CD8-positive, alpha-beta memory T cell (primary cell): ENCODE measurements around the gene OR11H7. TPM values are rescaled to one million over a fixed set of nuclear protein-coding genes. Genes with fewer than 3 reads are reported as not detected.

Experiments used
- CTCF ChIA-PET: fragments of 350-600 bp; sonication (Branson Sonifier 250); formaldehyde crosslinking; loops from one replicate; lab custom pipeline; 2021; ENCODE audit warnings: antibody characterized with exemption; lab: Charles Lee
- POLR2A ChIA-PET: fragments of 350-600 bp; sonication (Branson Sonifier 250); formaldehyde crosslinking; loops from one replicate; lab custom pipeline; 2021; ENCODE audit warnings: antibody characterized with exemption; lab: Charles Lee
- DNase-seq, 5 donors: peaks; one replicate each; pipeline versions ENCODE4 v3.0.0 to v3.0.0-alpha.2; 2020 to 2022; ENCODE audit warnings: mixed read lengths in 1 of 5
- H3K27ac ChIP-seq: one replicate; pipeline ENCODE4 v1.7.0; 2013; ENCODE audit warnings: low read depth, mild to moderate bottlenecking, low read length, moderate library complexity
- H3K27me3 ChIP-seq: 2 replicates; pipeline ENCODE4 v1.7.0; 2013; ENCODE audit warnings: low read length, mild to moderate bottlenecking; ENCODE audit not compliant: insufficient read depth, poor library complexity, severe bottlenecking
- H3K36me3 ChIP-seq: 2 replicates; pipeline ENCODE4 v1.7.0; 2013; ENCODE audit warnings: mild to moderate bottlenecking, low read length, moderate library complexity; ENCODE audit not compliant: insufficient read depth
- H3K4me1 ChIP-seq: 2 replicates; pipeline ENCODE4 v1.7.0; 2013; ENCODE audit warnings: mild to moderate bottlenecking, low read length, moderate library complexity; ENCODE audit not compliant: insufficient read depth
- H3K4me3 ChIP-seq: 2 replicates; pipeline ENCODE4 v1.7.0; 2013; ENCODE audit warnings: mild to moderate bottlenecking, low read length
- H3K9me3 ChIP-seq: 2 replicates; pipeline ENCODE4 v1.7.0; 2013; ENCODE audit warnings: mild to moderate bottlenecking, low read length
- H3K27ac Mint-ChIP-seq, 8 donors: one replicate each; pipeline ENCODE4 v1.8.0; 2020 to 2021; ENCODE audit warnings: mixed read lengths in 8 of 8, mild to moderate bottlenecking in 6 of 8, inconsistent platforms in 3 of 8, moderate library complexity in 3 of 8
- H3K27me3 Mint-ChIP-seq, 2 donors: one replicate each; pipeline ENCODE4 v1.8.0; 2020 to 2021; ENCODE audit warnings: mixed read lengths in 2 of 2, mild to moderate bottlenecking in 1 of 2, moderate library complexity in 1 of 2
- H3K36me3 Mint-ChIP-seq, 3 donors: one replicate each; pipeline ENCODE4 v1.8.0; 2020 to 2021; ENCODE audit warnings: mixed read lengths in 3 of 3, inconsistent platforms in 1 of 3, mild to moderate bottlenecking in 1 of 3
- H3K4me1 Mint-ChIP-seq, 3 donors: one replicate each; pipeline ENCODE4 v1.8.0; 2020 to 2021; ENCODE audit warnings: mixed read lengths in 3 of 3, inconsistent platforms in 1 of 3, mild to moderate bottlenecking in 1 of 3
- H3K4me3 Mint-ChIP-seq, 7 donors: one replicate each; pipeline ENCODE4 v1.8.0; 2020 to 2021; ENCODE audit warnings: mixed read lengths in 7 of 7, mild to moderate bottlenecking in 6 of 7, moderate library complexity in 4 of 7, inconsistent platforms in 2 of 7
- H3K9me3 Mint-ChIP-seq, 5 donors: one replicate each; pipeline ENCODE4 v1.8.0; 2020 to 2022; ENCODE audit warnings: mixed read lengths in 5 of 5, mild to moderate bottlenecking in 3 of 5, moderate library complexity in 2 of 5, inconsistent platforms in 1 of 5
- polyA plus RNA-seq: library from polyadenylated mRNA; unstranded; fragments of 300-500 nt; fragmentation: Illumina TruSeq; gene quantifications from one replicate; pipeline ENCODE4 v1.2.3, GENCODE V29; 2021
- total RNA-seq, 2 experiments: library from RNA; stranded (reverse); gene quantifications; one replicate each; pipeline ENCODE4 v1.2.3, GENCODE V29; 2021

OR11H7 gene
- total RNA-seq (not detected), polyA plus RNA-seq (not detected)

GRCh38 chr14:20228681-20229080 is at the start of gene OR11H7:
OR11H7 (plus strand) TSS chr14:20228981.
- no peak for DNase-seq
- H3K27me3 ChIP-seq, result no peaks in the 10 kb centered on the region
- H3K9me3 Mint-ChIP-seq, result peaks cover 13 to 38% (median 24%) of the 10 kb centered on the region in 5 donors
- no peak within 1 kb of the TSS for H3K4me3 Mint-ChIP-seq
- H3K27ac Mint-ChIP-seq, result no peak within 1 kb of the TSS
- POLR2A ChIA-PET, result no interaction called here
- peaks cover 0 to 1% (median 0%) of the 10 kb centered on the region in 3 donors for H3K36me3 Mint-ChIP-seq
- no peak within 1 kb of the TSS for H3K4me3 ChIP-seq
- H3K9me3 ChIP-seq, result no peaks in the 10 kb centered on the region
- H3K36me3 ChIP-seq, result no peaks in the 10 kb centered on the region
- no peak within 1 kb of the TSS for H3K27ac ChIP-seq
- H3K27me3 Mint-ChIP-seq, result peaks cover 7 to 17% of the 10 kb centered on the region in 2 donors
- no peaks in the 10 kb centered on the region for H3K4me1 ChIP-seq
- CTCF ChIA-PET, result no interaction called here
- no peaks in the 10 kb centered on the region for H3K4me1 Mint-ChIP-seq

- H3K36me3 ChIP-seq, result no peaks in the 10 kb centered on the region
- peak overlapping the region; percentile 66 for H3K27ac ChIP-seq
- CTCF ChIA-PET, result no interaction called here
- no peak for DNase-seq
- POLR2A ChIA-PET, result no interaction called here
- Mint-ChIP-seq H3K36me3 (no peaks in the 10 kb centered on the region), H3K9me3 (peaks cover 0 to 2% (median 0%) of the 10 kb centered on the region in 5 donors), H3K27me3 (peaks cover 2 to 15% of the 10 kb centered on the region in 2 donors), H3K4me3 (peak overlapping the region in 1 of 7 donors; percentile 65), H3K4me1 (no peaks in the 10 kb centered on the region), H3K27ac (no peak overlapping the region)
- no peak overlapping the region for H3K4me3 ChIP-seq
- no peaks in the 10 kb centered on the region for H3K27me3 ChIP-seq
- no peaks in the 10 kb centered on the region for H3K9me3 ChIP-seq
- H3K4me1 ChIP-seq, result no peaks in the 10 kb centered on the region
Measured at GRCh38 chr14:20179218-20179617, 49.6 kb upstream of the OR11H7 start.

DNA sequence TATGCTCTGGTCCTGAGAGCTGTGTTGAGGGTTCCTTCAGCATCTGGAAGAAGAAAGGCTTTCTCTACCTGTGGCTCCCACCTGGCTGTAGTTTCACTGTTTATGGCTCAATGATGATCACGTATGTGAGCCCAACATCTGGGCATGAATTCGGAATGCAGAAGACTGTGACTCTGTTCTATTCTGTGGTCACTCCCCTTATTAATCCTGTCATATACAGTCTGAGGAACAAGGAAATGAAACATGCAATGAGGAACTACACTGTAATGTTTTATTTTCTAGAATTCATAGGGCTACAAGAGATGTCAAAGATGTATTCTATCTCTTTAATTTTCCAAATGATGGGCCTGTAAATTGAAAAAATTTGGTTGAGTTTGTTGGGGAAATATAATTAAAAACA is 48.9 kb upstream of the OR11H7 start:
- ChIA-PET POLR2A (no interaction called here), CTCF (no interaction called here)
- no peaks in the 10 kb centered on the region for H3K4me1 ChIP-seq

GRCh38 chr14:20180486-20180885 is 48.3 kb upstream of the OR11H7 start:
- Histone ChIP-seq H3K36me3 (no peaks in the 10 kb centered on the region), H3K4me1 (no peaks in the 10 kb centered on the region), H3K27me3 (no peaks in the 10 kb centered on the region), H3K27ac (no peak overlapping the region), H3K9me3 (no peaks in the 10 kb centered on the region), H3K4me3 (no peak overlapping the region)
- ChIA-PET CTCF (no interaction called here), POLR2A (no interaction called here)
- H3K4me3 Mint-ChIP-seq, result no peak overlapping the region
- H3K36me3 Mint-ChIP-seq, result no peaks in the 10 kb centered on the region
- H3K27me3 Mint-ChIP-seq, result peaks cover 1 to 9% of the 10 kb centered on the region in 2 donors
- H3K27ac Mint-ChIP-seq, result no peak overlapping the region
- no peaks in the 10 kb centered on the region for H3K4me1 Mint-ChIP-seq
- peaks cover 0 to 5% (median 0%) of the 10 kb centered on the region in 5 donors for H3K9me3 Mint-ChIP-seq
- DNase-seq, result no peak

More for the DNA sequence above, 48.9 kb upstream of the OR11H7 start:
- Mint-ChIP-seq H3K36me3 (no peaks in the 10 kb centered on the region), H3K27ac (no peak overlapping the region), H3K4me3 (no peak overlapping the region), H3K4me1 (no peaks in the 10 kb centered on the region), H3K27me3 (peaks cover 1 to 13% of the 10 kb centered on the region in 2 donors), H3K9me3 (peaks cover 0 to 4% (median 0%) of the 10 kb centered on the region in 5 donors)
- H3K9me3 ChIP-seq, result no peaks in the 10 kb centered on the region
- DNase-seq, result no peak
- H3K4me3 ChIP-seq, result no peak overlapping the region
- no peaks in the 10 kb centered on the region for H3K36me3 ChIP-seq
- no peaks in the 10 kb centered on the region for H3K27me3 ChIP-seq
- H3K27ac ChIP-seq, result no peak overlapping the region

DNA sequence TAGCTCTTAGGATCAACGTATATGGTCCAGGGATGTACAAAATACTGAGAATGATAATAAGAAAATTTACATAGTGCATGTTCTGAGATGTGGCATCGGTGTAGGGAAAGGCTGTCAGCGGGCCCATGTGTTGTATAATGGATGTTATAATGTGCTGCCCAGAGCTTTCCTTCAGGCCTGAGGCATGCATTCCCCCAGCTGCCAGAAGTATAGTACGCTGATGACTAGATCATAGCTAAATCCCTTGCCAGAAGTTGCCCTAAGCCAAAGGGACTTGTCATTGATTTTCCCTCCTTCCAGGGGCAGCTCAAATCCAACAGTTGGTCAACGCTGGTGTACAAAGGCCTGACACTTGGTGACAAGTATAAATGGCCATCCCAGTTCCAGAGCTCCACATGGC is 44.6 kb upstream of the OR11H7 start:
- peaks cover 5 to 21% of the 10 kb centered on the region in 2 donors for H3K27me3 Mint-ChIP-seq
- no peaks in the 10 kb centered on the region for H3K36me3 Mint-ChIP-seq
- H3K27me3 ChIP-seq, result no peaks in the 10 kb centered on the region
- ChIA-PET POLR2A (no interaction called here), CTCF (no interaction called here)
- no peaks in the 10 kb centered on the region for H3K9me3 ChIP-seq
- no peak overlapping the region for H3K4me3 ChIP-seq
- no peaks in the 10 kb centered on the region for H3K4me1 Mint-ChIP-seq
- no peak overlapping the region for H3K4me3 Mint-ChIP-seq
- peaks cover 0 to 9% (median 0%) of the 10 kb centered on the region in 5 donors for H3K9me3 Mint-ChIP-seq
- no peaks in the 10 kb centered on the region for H3K36me3 ChIP-seq
- H3K4me1 ChIP-seq, result no peaks in the 10 kb centered on the region
- no peak overlapping the region for H3K27ac Mint-ChIP-seq
- H3K27ac ChIP-seq, result no peak overlapping the region
- no peak for DNase-seq

DNA sequence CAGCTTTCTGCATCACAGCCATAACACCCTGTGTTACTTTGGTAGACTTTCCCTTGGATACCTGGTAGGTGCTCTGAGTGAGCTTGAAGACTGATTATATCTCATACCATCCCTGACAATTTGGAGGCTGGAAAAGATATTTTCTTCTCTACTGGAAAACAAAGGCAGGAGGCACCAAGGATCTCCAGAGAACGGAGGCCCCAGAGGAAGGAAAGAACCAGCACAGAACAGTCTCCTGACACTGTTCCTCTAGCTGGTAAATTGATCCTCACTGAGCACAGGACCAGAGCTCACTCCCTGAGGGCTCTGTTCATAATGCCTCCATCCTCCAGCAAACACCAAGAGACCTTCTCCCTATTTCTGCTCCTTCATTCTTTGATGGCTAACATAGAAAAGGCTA is 38.2 kb upstream of the OR11H7 start, which contains the start of gene OR11G2:
Gene OR11G2, plus strand, starts transcription at position 301 of the 400 bp plus-strand sequence. CDS start 6,542 bp downstream, outside the sequence.
- Mint-ChIP-seq H3K27ac (no peak within 1 kb of the TSS), H3K9me3 (peaks cover 0 to 3% (median 0%) of the 10 kb centered on the region in 5 donors), H3K27me3 (peaks cover 4 to 21% of the 10 kb centered on the region in 2 donors), H3K4me3 (no peak within 1 kb of the TSS), H3K4me1 (no peaks in the 10 kb centered on the region), H3K36me3 (no peaks in the 10 kb centered on the region)
- Histone ChIP-seq H3K4me1 (no peaks in the 10 kb centered on the region), H3K9me3 (no peaks in the 10 kb centered on the region), H3K36me3 (no peaks in the 10 kb centered on the region), H3K27ac (no peak within 1 kb of the TSS), H3K27me3 (no peaks in the 10 kb centered on the region), H3K4me3 (no peak within 1 kb of the TSS)
- DNase-seq, result no peak
- ChIA-PET CTCF (no interaction called here), POLR2A (no interaction called here)

- Mint-ChIP-seq H3K9me3 (peaks cover 0 to 3% (median 0%) of the 10 kb centered on the region in 5 donors), H3K4me3 (no peak overlapping the region), H3K4me1 (no peaks in the 10 kb centered on the region), H3K27ac (no peak overlapping the region), H3K27me3 (peaks cover 7 to 17% of the 10 kb centered on the region in 2 donors), H3K36me3 (no peaks in the 10 kb centered on the region)
- no peaks in the 10 kb centered on the region for H3K27me3 ChIP-seq
- H3K36me3 ChIP-seq, result no peaks in the 10 kb centered on the region
- H3K4me1 ChIP-seq, result no peaks in the 10 kb centered on the region
- H3K27ac ChIP-seq, result no peak overlapping the region
- H3K4me3 ChIP-seq, result no peak overlapping the region
- CTCF ChIA-PET, result no interaction called here
- no peaks in the 10 kb centered on the region for H3K9me3 ChIP-seq
- POLR2A ChIA-PET, result no interaction called here
- DNase-seq, result no peak
Measured at GRCh38 chr14:20191396-20191795, 37.4 kb upstream of the OR11H7 start.

DNA sequence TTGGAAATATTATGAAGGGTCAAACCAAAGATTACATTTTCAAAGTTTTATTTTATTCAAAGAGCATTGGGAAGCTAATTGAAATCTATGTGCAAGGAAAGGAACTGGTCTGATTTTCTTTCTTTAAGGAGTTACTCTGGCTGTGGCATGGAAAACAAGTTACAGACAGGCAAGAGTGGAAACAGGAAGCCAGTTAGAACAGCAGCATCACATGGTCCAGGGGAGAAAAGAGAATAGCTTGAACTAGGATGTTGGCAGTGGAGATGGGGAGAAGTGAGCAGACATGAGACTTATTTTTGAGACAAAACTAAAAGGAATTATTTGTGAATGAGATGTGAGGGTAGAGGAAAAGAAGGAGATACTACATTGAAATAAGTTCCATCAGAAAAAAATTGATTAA is 34.7 kb upstream of the OR11H7 start:
- no peak overlapping the region for H3K27ac Mint-ChIP-seq
- ChIA-PET POLR2A (no interaction called here), CTCF (no interaction called here)
- H3K9me3 Mint-ChIP-seq, result no peaks in the 10 kb centered on the region
- Histone ChIP-seq H3K4me3 (no peak overlapping the region), H3K36me3 (no peaks in the 10 kb centered on the region), H3K9me3 (no peaks in the 10 kb centered on the region), H3K27me3 (no peaks in the 10 kb centered on the region), H3K4me1 (no peaks in the 10 kb centered on the region), H3K27ac (no peak overlapping the region)
- no peaks in the 10 kb centered on the region for H3K36me3 Mint-ChIP-seq
- peaks cover 8 to 16% of the 10 kb centered on the region in 2 donors for H3K27me3 Mint-ChIP-seq
- H3K4me1 Mint-ChIP-seq, result no peaks in the 10 kb centered on the region
- DNase-seq, result no peak
- H3K4me3 Mint-ChIP-seq, result no peak overlapping the region
